Fibroblast of skin of right quadriceps (primary cell): Measurements from ENCODE around the gene TNS1.

Experiments used
- DNase-seq: peaks from one replicate; pipeline ENCODE4 v3.0.0-alpha.2; 2013

The TNS1 gene

GRCh38 chr2:217804791-217805667 lies 197.8 kb downstream of the TNS1 start:
- no peak for DNase-seq

- DNase-seq, result no peak
Observed at GRCh38 chr2:217804338-217804737, 198.5 kb downstream of the TNS1 start.

- DNase-seq, result no peak
Observed at GRCh38 chr2:217803653-217803960, 199.2 kb downstream of the TNS1 start.

GRCh38 chr2:217802876-217803652 lies 199.7 kb downstream of the TNS1 start:
- DNase-seq, result no peak

- no peak for DNase-seq
Observed at GRCh38 chr2:217802266-217802665, 200.5 kb downstream of the TNS1 start.

GRCh38 chr2:217801711-217802110 lies 201.1 kb downstream of the TNS1 start:
- DNase-seq, result no peak

GRCh38 chr2:217801115-217801531 lies 201.7 kb downstream of the TNS1 start:
- DNase-seq, result no peak

GRCh38 chr2:217800433-217801114 lies 202.2 kb downstream of the TNS1 start:
- no peak for DNase-seq

GRCh38 chr2:217799563-217800432 lies 203.0 kb downstream of the TNS1 start:
- DNase-seq, result no peak

GRCh38 chr2:217798743-217799562 lies 203.8 kb downstream of the TNS1 start:
- DNase-seq, result no peak

GRCh38 chr2:217798191-217798590 lies 204.6 kb downstream of the TNS1 start:
- DNase-seq, result no peak

GRCh38 chr2:217797661-217798069 lies 205.1 kb downstream of the TNS1 start:
- DNase-seq, result no peak

- DNase-seq, result no peak
Observed at GRCh38 chr2:217797165-217797564, 205.6 kb downstream of the TNS1 start.

- peak; percentile 39 for DNase-seq
Observed at GRCh38 chr2:217795706-217796465, 206.9 kb downstream of the TNS1 start.

GRCh38 chr2:217795067-217795466 lies 207.7 kb downstream of the TNS1 start:
- DNase-seq, result no peak

GRCh38 chr2:217794133-217794986 lies 208.4 kb downstream of the TNS1 start:
- no peak for DNase-seq

GRCh38 chr2:217793566-217794132 lies 209.1 kb downstream of the TNS1 start:
- no peak for DNase-seq

GRCh38 chr2:217792626-217793527 lies 209.9 kb downstream of the TNS1 start:
- DNase-seq, result no peak
